Erythroblast (primary cell): ENCODE measurements around the gene NFYB.
"Not testable (repeated sequence)": the region's sequence is repeated elsewhere in the genome, so short reads cannot be mapped to it uniquely, and the experiment has no call there.

ENCODE experiments used
- DNase-seq, 2 experiments: peaks; one replicate each; lab custom pipeline; 2025; lab: John Stamatoyannopoulos, UW
- GATA1 ChIP-seq: IDR thresholded peaks from 2 replicates; pipeline ENCODE4 v1.6.1; 2011; ENCODE audit warnings: low read depth, mild to moderate bottlenecking, control low read depth, low read length, moderate library complexity
- POLR2A ChIP-seq: IDR thresholded peaks from 2 replicates; pipeline ENCODE4 v1.6.1; 2011; ENCODE audit warnings: mild to moderate bottlenecking, low read length

The NFYB gene

DNA sequence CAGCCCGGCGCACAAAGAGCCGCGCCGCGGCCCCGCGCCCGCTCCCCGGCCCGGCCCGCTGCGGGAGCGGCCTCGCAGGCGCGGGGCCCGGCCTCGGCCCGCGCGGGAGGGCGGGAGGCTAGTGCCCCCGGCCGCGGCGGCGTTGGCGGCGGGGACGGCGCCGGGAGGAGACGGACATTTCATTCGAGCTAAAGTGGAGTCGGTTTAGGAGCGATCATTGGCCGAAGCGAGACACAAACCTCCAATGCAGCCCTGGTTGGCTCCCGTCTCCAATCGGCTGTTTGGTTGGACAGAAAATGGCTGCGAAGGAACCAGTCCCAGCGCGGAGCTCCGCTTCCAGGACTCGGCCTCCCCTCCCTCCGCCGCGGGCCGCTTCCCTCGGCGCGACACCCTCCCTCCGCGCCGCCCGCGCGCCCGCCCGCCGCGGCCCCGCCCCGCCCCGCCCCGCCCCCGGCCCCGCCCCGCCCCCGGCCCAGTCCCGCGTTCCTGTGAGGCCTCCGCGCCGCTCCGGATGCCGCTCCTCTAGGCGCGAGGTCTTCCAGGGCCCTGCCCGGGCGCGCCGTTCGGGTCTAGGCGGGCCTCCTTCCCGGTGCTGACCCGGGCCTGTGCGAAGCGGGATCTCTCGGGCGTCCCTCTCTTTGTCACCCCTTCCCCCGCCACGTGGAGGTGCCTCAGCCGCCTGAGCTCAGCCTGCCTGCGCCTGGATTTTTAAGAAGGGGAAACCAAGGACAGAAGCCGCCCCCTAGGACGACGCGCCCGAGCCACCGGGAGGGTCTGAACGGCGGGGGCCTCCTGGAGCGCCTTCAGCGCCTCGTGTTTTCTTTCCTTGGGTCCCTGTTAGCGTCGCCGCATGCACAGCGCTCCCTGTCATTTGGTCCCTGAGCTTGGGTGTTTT, at the start of gene NFYB:
TSS of gene NFYB (minus strand) at position 309 of the 895 bp plus-strand sequence. CDS start 2,757 bp downstream, outside the sequence.
- DNase-seq, result peak; percentile 96 to 97
- TF ChIP-seq POLR2A (peak; percentile 73), GATA1 (no peak)

DNA sequence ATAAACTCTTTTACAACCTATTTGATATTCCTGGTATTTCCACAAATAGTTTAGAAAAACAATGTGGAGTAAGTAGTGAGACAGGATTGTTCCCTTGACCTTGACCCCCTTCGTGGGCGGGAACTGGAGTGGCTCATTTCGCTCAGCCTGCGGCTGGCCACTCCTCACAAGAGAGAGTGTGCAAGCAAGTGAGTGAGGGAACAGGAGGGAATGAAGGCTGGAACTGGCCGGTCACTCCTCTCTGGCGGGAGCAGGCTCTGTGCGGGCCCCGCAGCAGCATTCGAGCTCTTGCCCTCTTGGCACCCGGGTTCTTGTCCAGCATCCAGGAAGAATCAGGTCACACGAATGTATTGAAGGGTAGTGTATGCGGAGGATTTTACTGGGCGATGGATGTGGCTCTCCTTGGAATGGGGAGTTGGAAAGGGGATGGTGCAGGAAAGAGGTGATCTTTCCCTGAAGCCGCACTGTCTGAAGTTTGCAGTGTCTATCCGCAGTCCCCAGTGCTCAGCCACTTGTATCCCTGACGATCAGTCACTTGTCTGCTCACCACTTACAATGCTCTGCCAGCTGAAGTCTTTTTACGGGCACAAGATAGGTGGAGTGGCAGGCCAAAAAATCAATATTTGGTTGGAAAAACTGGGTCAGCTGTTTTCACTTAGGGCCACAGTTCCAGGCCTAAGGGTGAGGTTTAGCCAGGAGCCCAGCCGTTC, 49.6 kb upstream of the NFYB start:
- DNase-seq, result no peak

DNA sequence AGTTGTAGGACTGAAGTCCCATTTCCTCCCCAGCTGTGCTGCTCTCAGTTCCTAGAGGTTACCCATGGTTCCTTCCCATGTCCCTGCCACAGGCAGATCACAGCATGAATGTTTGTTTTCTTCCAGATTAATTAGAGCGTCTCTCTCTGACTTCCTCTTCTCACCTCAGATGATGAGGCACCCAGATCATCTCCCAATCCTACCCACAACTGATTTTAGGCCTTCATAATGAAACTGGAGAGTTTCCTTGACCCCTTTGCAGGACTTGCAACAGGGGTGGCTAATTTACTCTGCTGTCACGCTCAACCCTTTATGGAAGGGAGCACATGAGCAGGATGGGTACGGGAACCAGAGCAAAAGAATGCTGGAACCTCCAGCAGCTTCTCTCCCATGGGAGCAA, 45.4 kb upstream of the NFYB start:
- DNase-seq, result no peak
- no peak for TF ChIP-seq GATA1
- TF ChIP-seq POLR2A, result no peak

More for the DNA sequence above, 49.6 kb upstream of the NFYB start:
- TF ChIP-seq GATA1, result no peak

DNA sequence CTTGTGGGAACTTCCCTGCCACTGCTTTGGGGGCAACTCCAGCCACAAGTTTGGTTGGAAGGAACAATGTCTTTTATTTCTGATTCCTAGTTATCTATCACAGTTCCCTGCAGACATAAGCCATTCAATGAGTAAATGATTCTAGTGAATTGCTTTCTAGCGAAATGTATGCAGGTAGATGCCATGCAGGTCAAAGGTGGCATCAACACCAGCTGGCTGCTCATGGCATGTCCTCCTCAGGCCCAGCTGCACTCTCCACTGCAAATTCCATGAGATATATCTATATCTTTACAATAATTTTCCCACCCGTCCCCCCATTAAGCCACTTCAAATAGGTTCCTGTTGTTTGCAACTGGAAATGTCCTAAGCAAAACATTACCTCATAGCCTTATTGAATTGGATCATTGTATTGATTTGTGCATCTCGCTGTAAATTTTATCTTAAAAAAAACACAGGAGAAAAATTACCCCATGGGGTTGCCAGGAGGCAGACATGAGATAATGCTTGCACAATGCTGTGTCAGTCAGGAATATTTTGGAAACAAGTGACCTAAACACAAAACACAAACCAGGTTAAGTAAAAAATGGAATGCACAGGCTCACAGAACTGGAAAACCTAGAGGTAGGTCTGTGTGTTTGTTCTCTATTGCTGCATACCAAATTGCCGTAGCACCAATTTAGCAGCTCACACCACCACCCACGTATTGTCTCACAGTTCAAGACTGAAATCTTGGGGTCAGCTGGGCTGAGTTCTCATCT, 44.8 kb upstream of the NFYB start:
- TF ChIP-seq GATA1, result no peak
- no peak for DNase-seq

DNA sequence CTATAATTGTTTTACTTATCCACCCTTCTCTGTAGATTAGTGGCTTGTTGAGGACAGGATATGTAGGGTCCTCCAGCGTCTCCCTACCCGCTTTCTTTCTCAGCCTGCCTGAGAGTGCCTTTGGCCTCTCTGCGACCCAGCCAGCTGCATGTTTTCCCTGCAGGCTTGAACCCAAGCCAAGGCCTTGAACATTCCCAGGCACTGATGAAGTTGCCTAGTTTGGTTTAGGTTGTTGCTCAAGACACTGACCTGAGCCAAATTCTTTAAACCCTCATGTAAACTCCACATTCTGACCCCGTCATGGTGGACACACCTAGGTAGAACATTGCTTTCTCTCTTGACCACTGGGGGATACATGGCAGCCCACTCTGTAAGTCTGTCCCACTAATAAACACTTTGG, 44.1 kb upstream of the NFYB start:
- TF ChIP-seq GATA1 (no peak), POLR2A (no peak)
- DNase-seq, result no peak

DNA sequence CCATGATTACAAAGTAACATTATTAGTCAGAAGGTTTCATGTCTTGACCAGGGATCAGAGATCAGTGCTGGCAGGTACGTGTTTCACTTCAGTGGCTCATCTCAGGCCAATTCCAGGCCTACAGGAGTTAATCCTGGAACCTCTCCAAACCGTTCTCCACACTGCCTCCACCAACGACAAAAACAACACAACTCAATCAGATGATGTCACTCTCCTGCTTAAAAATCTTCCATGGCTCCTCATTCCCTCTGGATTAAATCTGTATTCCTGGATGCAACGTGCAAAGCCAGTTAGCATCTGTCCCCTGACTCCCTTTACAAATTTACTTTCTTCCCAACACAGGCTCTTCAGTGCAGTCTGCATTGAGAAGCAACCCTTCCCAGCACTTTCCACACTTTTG, 43.3 kb upstream of the NFYB start:
- TF ChIP-seq GATA1, result no peak
- no peak for TF ChIP-seq POLR2A
- no peak for DNase-seq

DNA sequence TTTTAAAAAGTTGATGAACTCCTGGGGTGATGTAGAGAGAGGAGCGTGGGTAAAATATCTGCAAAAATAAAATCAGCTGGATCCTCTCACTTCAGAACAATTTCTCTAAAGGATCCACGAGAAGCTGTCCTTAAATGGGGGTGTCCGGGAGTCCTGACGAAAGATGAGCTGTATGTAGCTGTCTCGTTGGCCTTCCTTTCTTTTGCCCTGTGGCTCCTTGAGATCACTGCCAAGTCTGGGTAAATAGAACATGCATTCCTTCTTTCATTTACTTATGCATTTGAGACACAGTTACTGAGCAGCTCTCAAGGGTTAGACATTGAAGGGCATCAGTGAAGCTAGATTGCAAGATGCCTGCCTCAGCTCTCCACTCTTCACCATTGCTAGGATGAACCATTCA, 42.4 kb upstream of the NFYB start:
- DNase-seq, result no peak

DNA sequence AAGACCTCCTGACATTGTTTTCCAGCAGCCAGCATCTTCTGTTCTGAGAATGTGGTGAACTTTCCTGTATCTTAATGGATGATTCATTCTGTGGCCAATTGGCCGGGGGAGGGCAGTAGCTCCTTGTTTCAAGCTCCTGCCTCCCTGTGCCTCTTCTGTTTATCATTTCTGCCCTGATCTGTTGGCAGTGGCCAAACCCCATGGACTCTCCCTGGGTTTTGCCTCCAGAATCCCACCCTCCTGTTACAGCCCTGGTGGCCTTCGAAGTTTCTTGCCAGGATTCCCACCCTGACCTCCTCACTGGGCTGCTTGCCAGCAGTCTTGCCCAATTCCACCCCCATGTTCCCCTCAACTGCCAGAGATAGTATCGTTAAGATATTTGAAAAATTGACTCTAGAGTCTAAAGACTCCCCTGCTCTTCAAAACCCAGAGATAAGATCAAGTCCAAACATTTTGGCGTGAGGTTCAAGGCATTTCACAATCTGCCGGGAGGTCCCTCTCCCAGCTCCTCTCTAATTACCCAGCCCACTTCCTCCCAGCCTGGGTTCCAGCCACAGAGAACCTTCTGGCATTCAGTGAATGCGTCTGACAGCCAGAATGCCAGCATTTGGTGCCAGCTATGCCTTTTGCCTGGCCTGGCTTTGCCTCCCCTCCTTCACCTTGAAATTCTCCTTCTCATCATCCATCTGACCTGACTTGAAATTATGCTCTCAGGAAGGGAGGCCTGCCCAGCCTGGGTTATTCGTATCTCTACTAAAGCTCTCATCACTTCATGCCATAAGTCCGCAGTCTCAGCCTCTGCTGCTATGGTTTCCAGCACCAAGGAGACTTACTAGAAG, 39.9 kb upstream of the NFYB start:
- no peak for TF ChIP-seq POLR2A
- TF ChIP-seq GATA1, result no peak
- peak; percentile 33 to 40 for DNase-seq

More for the DNA sequence above, 42.4 kb upstream of the NFYB start:
- no peak for TF ChIP-seq GATA1
- no peak for TF ChIP-seq POLR2A

DNA sequence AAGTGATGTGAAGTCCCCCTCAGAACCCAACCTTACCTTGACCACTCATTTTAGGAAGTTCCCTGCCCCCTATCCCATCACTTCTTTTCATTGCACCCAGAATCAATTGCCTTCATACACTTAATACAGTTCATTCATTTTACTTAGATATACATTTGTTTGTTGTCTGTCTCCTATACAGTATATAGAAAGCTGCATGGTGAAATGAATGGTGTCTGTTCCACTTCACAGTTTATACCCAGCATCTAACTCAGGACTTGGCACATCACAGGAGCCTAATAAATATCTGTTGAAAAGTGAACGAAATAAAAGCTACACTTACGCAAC, 39.3 kb upstream of the NFYB start:
- peak in 1 of 2 experiments; percentile 15 for DNase-seq
- TF ChIP-seq POLR2A (no peak), GATA1 (no peak)

DNA sequence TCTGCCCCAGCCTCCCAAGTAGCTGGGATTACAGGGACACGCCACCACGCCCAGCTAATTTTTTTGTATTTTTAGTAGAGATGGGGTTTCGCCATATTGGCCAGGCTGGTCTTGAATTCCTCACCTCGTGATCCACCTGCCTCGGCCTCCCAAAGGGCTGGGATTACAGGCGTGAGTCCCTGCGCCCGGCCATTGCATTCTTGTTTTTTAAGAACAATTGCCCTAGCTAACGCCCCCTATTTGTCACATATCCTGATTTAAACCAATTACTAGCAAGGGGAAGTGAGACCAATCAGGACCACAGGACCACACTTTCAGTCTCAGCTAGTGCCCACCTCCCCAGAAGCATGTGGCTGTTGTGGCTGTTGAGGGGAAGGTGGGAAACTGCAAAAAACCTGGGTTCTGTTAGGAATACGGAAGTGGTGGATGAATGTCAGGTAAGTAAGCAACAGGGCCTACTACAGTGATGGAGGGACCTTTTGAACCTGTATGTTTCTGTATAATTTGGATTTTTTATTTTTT, 37.8 kb upstream of the NFYB start:
- TF ChIP-seq GATA1 (no peak), POLR2A (no peak)
- no peak for DNase-seq

DNA sequence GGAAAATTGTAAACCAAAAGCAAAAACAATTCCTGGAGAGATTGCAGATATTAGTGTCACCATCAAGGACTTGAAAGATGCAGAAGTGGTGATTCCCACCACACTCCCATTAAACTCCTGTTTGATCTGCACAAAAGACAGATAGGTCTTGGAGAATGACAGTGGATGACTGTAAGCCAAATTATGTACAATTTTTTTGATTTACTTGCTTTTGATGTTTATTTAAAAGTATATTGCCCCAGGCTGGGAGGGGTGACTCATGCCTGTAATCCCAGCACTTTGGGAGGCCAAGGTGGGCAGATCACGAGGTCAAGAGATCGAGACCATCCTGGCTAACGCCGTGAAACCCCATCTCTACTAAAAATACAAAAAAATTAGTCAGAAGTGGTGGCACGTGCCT, 35.8 kb upstream of the NFYB start:
- DNase-seq, result not testable (repeated sequence)

DNA sequence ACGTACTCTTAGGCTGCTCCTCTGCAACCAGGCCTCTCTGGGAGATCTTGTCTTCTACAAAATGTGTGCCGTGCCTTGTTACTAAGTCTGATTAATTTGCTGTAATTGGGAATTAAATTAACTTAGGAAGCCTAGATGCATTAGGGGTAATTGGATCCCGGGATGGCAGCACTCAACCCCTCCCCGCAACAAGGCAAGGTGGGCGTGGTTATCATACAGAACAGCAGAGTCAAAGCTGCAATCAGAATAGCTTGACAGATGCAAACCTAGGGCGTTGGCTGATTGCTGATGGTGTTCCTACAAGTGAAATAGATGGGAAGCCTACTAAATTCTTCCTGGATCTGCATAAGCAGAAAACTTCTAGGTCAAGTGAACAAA, 34.5 kb upstream of the NFYB start:
- TF ChIP-seq GATA1 (no peak), POLR2A (no peak)
- DNase-seq, result no peak

DNA sequence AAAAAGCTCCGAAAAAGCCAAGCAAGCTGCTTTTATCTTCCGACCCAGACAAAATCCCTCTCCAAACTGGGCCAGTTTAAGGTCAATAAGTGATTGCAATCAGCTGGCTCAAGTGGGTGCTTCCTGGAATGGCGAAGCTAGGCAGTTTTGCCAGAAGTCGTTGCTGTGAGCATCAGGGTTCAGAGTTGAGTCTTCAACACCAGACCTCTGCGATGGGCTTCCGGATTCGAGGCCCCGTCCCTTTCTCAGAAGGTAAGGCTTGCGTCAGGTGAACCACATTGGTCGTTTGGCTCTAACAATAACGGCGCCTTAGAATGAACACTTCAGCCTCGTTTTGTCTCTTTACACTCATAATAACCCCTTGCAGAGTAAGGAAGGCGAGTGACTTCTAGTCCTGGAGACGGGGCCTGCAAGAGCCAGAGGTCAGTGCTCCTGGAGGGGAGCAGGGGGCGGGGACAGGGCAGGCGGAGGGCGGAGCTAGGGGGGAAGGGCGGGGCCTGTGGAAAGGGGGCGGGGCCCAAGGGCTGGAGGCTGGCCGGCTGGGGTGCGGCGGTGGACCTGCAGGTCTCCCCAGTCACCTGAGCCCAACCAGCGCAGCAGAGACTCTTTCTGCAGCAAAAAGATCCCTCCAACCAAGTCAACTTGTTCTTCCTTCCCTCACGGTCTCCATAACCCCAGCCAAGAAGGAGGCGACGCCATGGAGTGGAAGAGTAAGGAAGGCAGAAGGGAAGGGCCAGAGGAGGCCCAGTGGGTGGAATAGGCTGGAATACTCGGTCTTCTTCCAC, 34.0 kb upstream of the NFYB start:
- no peak for DNase-seq
- TF ChIP-seq POLR2A, result no peak
- TF ChIP-seq GATA1, result no peak
